MCF 10A (cell line): ENCODE measurements around the gene EBPL. TPM values are rescaled to one million over a fixed set of nuclear protein-coding genes. Genes with fewer than 3 reads are reported as not detected.

Experiments used
- BruUV-seq: library from RNA; stranded (reverse); fragments of 400-500 nt; replicated peaks from 2 replicates; lab custom pipeline; 2021; lab: Mats Ljungman, UMichigan
- CTCF ChIA-PET: fragments of 300-600 bp; sonication (Branson Sonifier 250); formaldehyde crosslinking; extraction: SDS; loops from one replicate; lab custom pipeline; 2021; ENCODE audit warnings: antibody characterized with exemption, inconsistent platforms; lab: Yijun Ruan, JAX
- POLR2A ChIA-PET: fragments of 300-600, 350-650 bp; sonication (Branson Sonifier 250); formaldehyde crosslinking; extraction: SDS; loops from one replicate; lab custom pipeline; 2020; ENCODE audit warnings: antibody characterized with exemption, inconsistent platforms; lab: Yijun Ruan, JAX
- DNase-seq: peaks from one replicate; pipeline ENCODE4 v3.0.0-alpha.2; 2018; ENCODE audit not compliant: unreplicated experiment
- H3K27ac Mint-ChIP-seq: one replicate; pipeline ENCODE4 v1.8.0; 2022; ENCODE audit warnings: mild to moderate bottlenecking, low read depth, mixed read lengths; ENCODE audit not compliant: unreplicated experiment
- H3K27me3 Mint-ChIP-seq: one replicate; pipeline ENCODE4 v1.8.0; 2022; ENCODE audit warnings: mixed read lengths; ENCODE audit not compliant: insufficient read depth, unreplicated experiment
- H3K36me3 Mint-ChIP-seq: one replicate; pipeline ENCODE4 v1.8.0; 2022; ENCODE audit warnings: mild to moderate bottlenecking, moderate library complexity, mixed read lengths; ENCODE audit not compliant: insufficient read depth, unreplicated experiment
- H3K4me1 Mint-ChIP-seq: one replicate; pipeline ENCODE4 v1.8.0; 2022; ENCODE audit warnings: mixed read lengths; ENCODE audit not compliant: insufficient read depth, unreplicated experiment
- H3K4me3 Mint-ChIP-seq: one replicate; pipeline ENCODE4 v1.8.0; 2022; ENCODE audit warnings: mild to moderate bottlenecking, moderate library complexity, mixed read lengths; ENCODE audit not compliant: unreplicated experiment
- H3K9me3 Mint-ChIP-seq: one replicate; pipeline ENCODE4 v1.8.0; 2022; ENCODE audit warnings: mixed read lengths; ENCODE audit not compliant: unreplicated experiment
- CTCF ChIP-seq: fragments of 200-600 bp; IDR thresholded peaks from one replicate; pipeline ENCODE4 v1.8.0; 2022; ENCODE audit warnings: antibody characterized with exemption, mild to moderate bottlenecking; ENCODE audit not compliant: unreplicated experiment
- intact Hi-C: fragments of 100-400 bp; cut with micrococcal nuclease; formaldehyde crosslinking; loops from 2 replicates; pipeline ENCODE4 v1.14.1; 2022
- total RNA-seq: library from RNA; stranded (reverse); gene quantifications from 2 replicates; pipeline ENCODE4 v1.2.3, GENCODE V29; 2022

Gene EBPL
- total RNA-seq, 1 experiment from 2014 or later: 121 TPM

DNA sequence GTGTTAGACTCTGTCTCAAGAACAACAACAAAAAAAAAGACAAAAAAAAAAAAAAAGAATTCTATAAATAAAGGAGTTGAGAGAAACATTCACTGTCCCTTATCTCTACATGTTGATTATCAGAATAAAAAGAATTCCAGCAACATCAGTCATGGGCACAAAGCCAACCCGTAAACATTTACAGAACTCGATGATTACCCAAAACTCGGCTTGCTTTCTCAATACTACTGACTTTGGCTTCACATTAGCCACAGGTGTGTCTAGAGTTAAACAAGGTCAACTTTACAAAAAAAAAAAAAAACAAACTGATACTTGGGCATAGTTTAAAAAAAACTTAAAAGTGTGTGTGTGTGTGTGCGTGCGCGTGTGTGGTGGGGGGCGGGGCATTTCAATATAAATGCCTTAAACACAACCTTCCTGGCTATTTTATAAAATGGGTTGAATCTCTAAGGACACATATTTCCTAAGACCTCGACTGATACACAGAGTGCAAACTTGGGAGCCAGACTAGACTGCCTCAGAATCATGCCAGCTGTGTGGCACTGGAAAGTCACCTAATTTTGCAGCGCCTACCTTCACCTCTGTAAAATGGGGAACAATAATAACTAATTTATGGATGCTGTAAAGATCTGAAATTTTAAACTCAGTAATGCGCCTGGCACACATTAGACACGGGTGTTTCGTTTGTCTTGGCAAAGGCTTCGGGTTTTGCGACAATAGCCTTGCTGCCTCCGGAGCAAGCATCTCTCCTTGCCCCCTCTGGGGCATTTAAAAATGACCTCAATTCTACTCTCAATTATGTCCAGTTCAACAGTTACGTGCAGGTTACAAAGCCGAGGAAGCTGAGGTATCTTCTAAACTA lies 922 bp downstream of the EBPL start:
- Mint-ChIP-seq H3K36me3 (peaks cover 37% of the 10 kb centered on the region), H3K27me3 (no peaks in the 10 kb centered on the region), H3K4me3 (peak overlapping the region; percentile 94), H3K4me1 (peaks cover 43% of the 10 kb centered on the region), H3K9me3 (no peaks in the 10 kb centered on the region), H3K27ac (peak overlapping the region; percentile 97)
- CTCF ChIA-PET: interaction anchor here (0.6 to 1.8 kb wide), 7 partner anchors 11 to 307 kb away, joined by 3 to 6 read pairs (median 3); partner anchors contain the start of gene TRIM13
- intact Hi-C loops: loop anchor here (1.0 kb wide), 1 partner anchor 102 kb away; the partner anchor contains the start of gene KPNA3
- POLR2A ChIA-PET: interaction anchor here (0.7 to 5.2 kb wide), 25 partner anchors 8 to 391 kb away, joined by 3 to 97 read pairs (median 5); partner anchors contain the start of genes CAB39L, KPNA3, RCBTB1 and SETDB2
- no peak for TF ChIP-seq CTCF
- peak; percentile 68 for DNase-seq
- TSS peak; percentile 43 for BruUV-seq

DNA sequence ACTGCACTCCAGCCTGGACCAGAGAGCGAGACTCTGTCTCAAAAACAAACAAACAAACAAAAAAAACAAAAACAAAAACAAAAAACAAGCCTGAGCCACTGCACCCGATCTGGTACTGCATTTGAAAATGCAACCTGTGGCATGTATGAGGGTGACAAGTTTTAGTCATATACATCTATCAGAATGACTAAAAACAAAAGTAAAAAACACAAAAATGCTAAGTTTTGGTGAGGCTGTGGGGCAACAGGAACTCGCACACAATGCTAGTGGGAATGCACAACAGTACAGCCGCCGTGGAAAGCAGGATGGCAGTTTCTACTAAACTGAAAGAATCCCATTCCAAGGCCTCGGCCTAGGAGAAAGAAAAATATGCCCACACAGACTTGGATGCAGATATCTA lies 7.8 kb downstream of the EBPL start:
- peaks cover 83% of the 10 kb centered on the region for H3K36me3 Mint-ChIP-seq
- ChIA-PET POLR2A (interaction anchor here (1.7 kb wide), 1 partner anchor 107 kb away, joined by 5 read pairs; no protein-coding TSS in a partner anchor), CTCF (interaction anchor here (0.6 kb wide), 1 partner anchor 108 kb away, joined by 3 read pairs; no protein-coding TSS in a partner anchor)
- no TSS peak for BruUV-seq
- H3K4me3 Mint-ChIP-seq: no peak overlapping the region
- TF ChIP-seq CTCF: no peak
- no peak overlapping the region for H3K27ac Mint-ChIP-seq
- intact Hi-C loops: no loop called here
- H3K27me3 Mint-ChIP-seq: no peaks in the 10 kb centered on the region
- H3K4me1 Mint-ChIP-seq: peaks cover 36% of the 10 kb centered on the region
- no peak for DNase-seq
- H3K9me3 Mint-ChIP-seq: no peaks in the 10 kb centered on the region

GRCh38 chr13:49681842-49682435 lies 9.3 kb downstream of the EBPL start:
- no peaks in the 10 kb centered on the region for H3K9me3 Mint-ChIP-seq
- H3K4me3 Mint-ChIP-seq: no peak overlapping the region
- H3K4me1 Mint-ChIP-seq: peaks cover 24% of the 10 kb centered on the region
- no peak for TF ChIP-seq CTCF
- no peak overlapping the region for H3K27ac Mint-ChIP-seq
- BruUV-seq: no TSS peak
- CTCF ChIA-PET: interaction anchor here (0.6 to 1.3 kb wide), 2 partner anchors 110 to 380 kb away, joined by 3 read pairs; no protein-coding TSS in a partner anchor
- intact Hi-C loops: no loop called here
- H3K27me3 Mint-ChIP-seq: no peaks in the 10 kb centered on the region
- H3K36me3 Mint-ChIP-seq: peaks cover 83% of the 10 kb centered on the region
- no peak for DNase-seq
- POLR2A ChIA-PET: interaction anchor here (0.7 to 2.7 kb wide), 5 partner anchors 9 to 111 kb away, joined by 3 to 14 read pairs (median 4); partner anchors contain the start of genes EBPL and KPNA3
